GM19397 (cell line): Measurements from ENCODE around the gene MYO15B.
"Not testable (repeated sequence)": the region's sequence is repeated elsewhere in the genome, so short reads cannot be mapped to it uniquely, and the experiment has no call there.

Experiments
- ATAC-seq: cut with Tn5 transposase; IDR thresholded peaks from one replicate; pipeline ENCODE4 v1.9.1; 2021; ENCODE audit warnings: mild to moderate bottlenecking, moderate library complexity; ENCODE audit not compliant: unreplicated experiment

Gene MYO15B

GRCh38 chr17:75637143-75637538, 49.5 kb downstream of the MYO15B start:
- no peak for ATAC-seq

GRCh38 chr17:75637551-75637950, 50.0 kb downstream of the MYO15B start:
- ATAC-seq = no peak

GRCh38 chr17:75638039-75638438, 50.4 kb downstream of the MYO15B start:
- not testable (repeated sequence) for ATAC-seq

- no peak for ATAC-seq
Observed at GRCh38 chr17:75638893-75639292, 51.3 kb downstream of the MYO15B start.

GRCh38 chr17:75639327-75639726, 51.7 kb downstream of the MYO15B start:
- no peak for ATAC-seq

- no peak for ATAC-seq
Observed at GRCh38 chr17:75639771-75640555, 52.4 kb downstream of the MYO15B start.

- ATAC-seq = no peak
Observed at GRCh38 chr17:75640556-75641119, 53.0 kb downstream of the MYO15B start.

- ATAC-seq = no peak
Observed at GRCh38 chr17:75641343-75641742, 53.7 kb downstream of the MYO15B start.

GRCh38 chr17:75642182-75642783, 54.7 kb downstream of the MYO15B start:
- no peak for ATAC-seq

GRCh38 chr17:75642784-75643642, 55.4 kb downstream of the MYO15B start:
- ATAC-seq = no peak

GRCh38 chr17:75643643-75644017, 56.0 kb downstream of the MYO15B start:
- ATAC-seq = no peak

- no peak for ATAC-seq
Observed at GRCh38 chr17:75645501-75645888, 57.9 kb downstream of the MYO15B start.

GRCh38 chr17:75645889-75646637, 58.5 kb downstream of the MYO15B start:
- ATAC-seq = peak; percentile 81

GRCh38 chr17:75646638-75646992, 59.0 kb downstream of the MYO15B start:
- no peak for ATAC-seq

GRCh38 chr17:75647061-75647460, 59.5 kb downstream of the MYO15B start:
- no peak for ATAC-seq

GRCh38 chr17:75647921-75648320, 60.3 kb downstream of the MYO15B start:
- no peak for ATAC-seq

GRCh38 chr17:75649687-75650086, 62.1 kb downstream of the MYO15B start:
- no peak for ATAC-seq

GRCh38 chr17:75650874-75651273, 63.3 kb downstream of the MYO15B start:
- ATAC-seq = no peak

- no peak for ATAC-seq
Observed at GRCh38 chr17:75652341-75652740, 64.7 kb downstream of the MYO15B start.

- no peak for ATAC-seq
Observed at GRCh38 chr17:75652934-75653549, 65.4 kb downstream of the MYO15B start.
